Kidney (tissue), 14 donors: ENCODE results near the gene TCP10L. TPM values are rescaled to one million over a fixed set of nuclear protein-coding genes. Genes with fewer than 3 reads are reported as not detected.

Experiments
- DNase-seq, 5 donors: peaks; one replicate each; pipeline ENCODE4 v3.0.0-alpha.2; 2013 to 2020
- FAIRE-seq: peaks from 2 replicates; lab custom pipeline; 2012; peaks lifted over from hg19 to GRCh38; lab: Jason Lieb, UNC
- H3K27ac ChIP-seq, 2 donors: one replicate each; pipeline ENCODE4 v1.7.0; 2013; ENCODE audit warnings: low read depth in 2 of 2, low read length in 2 of 2, inconsistent platforms in 1 of 2
- H3K27me3 ChIP-seq: one replicate; pipeline ENCODE4 v1.7.1; 2013; ENCODE audit warnings: low read length, inconsistent platforms; ENCODE audit not compliant: control insufficient read depth, insufficient read depth
- H3K36me3 ChIP-seq, 3 donors: one replicate each; pipeline versions ENCODE4 v1.7.0 to v1.7.1; 2013; ENCODE audit warnings: low read length in 3 of 3, control low read depth in 1 of 3, inconsistent platforms in 1 of 3; ENCODE audit not compliant: insufficient read depth in 3 of 3, control insufficient read depth in 2 of 3
- H3K4me1 ChIP-seq, 3 donors: one replicate each; pipeline versions ENCODE4 v1.7.0 to v1.7.1; 2013; ENCODE audit warnings: low read length in 3 of 3, inconsistent platforms in 1 of 3, low read depth in 1 of 3; ENCODE audit not compliant: control insufficient read depth in 2 of 3, insufficient read depth in 2 of 3
- H3K4me3 ChIP-seq, 3 donors: one replicate each; pipeline versions ENCODE4 v1.7.0 to v1.8.1; 2013; ENCODE audit warnings: low read length in 3 of 3, control low read depth in 1 of 3, inconsistent platforms in 1 of 3
- H3K9ac ChIP-seq, 3 donors: one replicate each; pipeline versions ENCODE4 v1.7.0 to v1.7.1; 2013; ENCODE audit warnings: low read length in 3 of 3, control low read depth in 1 of 3, inconsistent platforms in 1 of 3
- H3K9me3 ChIP-seq, 3 donors: one replicate each; pipeline versions ENCODE4 v1.7.0 to v1.7.1; 2013; ENCODE audit warnings: low read length in 3 of 3, control low read depth in 1 of 3, inconsistent platforms in 1 of 3; ENCODE audit not compliant: control insufficient read depth in 2 of 3, insufficient read depth in 1 of 3
- intact Hi-C: fragments of 100-400 bp; cut with DNase I; formaldehyde crosslinking; loops from one replicate; pipeline ENCODE4 v1.11.1; 2022
- polyA plus RNA-seq: library from polyadenylated mRNA; stranded (reverse); fragments of 350-450 nt; fragmentation: Illumina TruSeq; extraction: RNeasy Lipid Tissue Mini Kit (QIAGEN cat#74804); gene quantifications from one replicate; pipeline ENCODE4 v1.2.3, GENCODE V29; 2014; ENCODE audit warnings: low read depth, low replicate concordance; ENCODE audit not compliant: insufficient read depth
- total RNA-seq: library from RNA; stranded (reverse); fragmentation: NEBNext Ultra II Directional; extraction: Animal tissue kit (Norgen Biotek cat#: 25700); gene quantifications from one replicate; pipeline ENCODE4 v1.2.1, GENCODE V29; 2021
- TF ChIP-seq, protein P1 (sequence below): IDR thresholded peaks from 3 replicates; pipeline ENCODE4 v1.5.1; 2012; ENCODE audit warnings: mild to moderate bottlenecking, moderate library complexity, borderline replicate concordance; ENCODE audit not compliant: insufficient read depth; ENCODE audit errors: extremely low read depth
- donor health status: control.
- donor health status: control.
- donor health status: control.
- donor health status: control.
- donor health status: control.
- donor health status: DM: yes; HTN: yes; CAD: no.
- donor health status: Normal renal cell carcinoma (clear cell type).

TCP10L gene
- total and polyA plus RNA-seq, 2 donors from 2014 or later = 2.2 to 5.2 TPM

DNA sequence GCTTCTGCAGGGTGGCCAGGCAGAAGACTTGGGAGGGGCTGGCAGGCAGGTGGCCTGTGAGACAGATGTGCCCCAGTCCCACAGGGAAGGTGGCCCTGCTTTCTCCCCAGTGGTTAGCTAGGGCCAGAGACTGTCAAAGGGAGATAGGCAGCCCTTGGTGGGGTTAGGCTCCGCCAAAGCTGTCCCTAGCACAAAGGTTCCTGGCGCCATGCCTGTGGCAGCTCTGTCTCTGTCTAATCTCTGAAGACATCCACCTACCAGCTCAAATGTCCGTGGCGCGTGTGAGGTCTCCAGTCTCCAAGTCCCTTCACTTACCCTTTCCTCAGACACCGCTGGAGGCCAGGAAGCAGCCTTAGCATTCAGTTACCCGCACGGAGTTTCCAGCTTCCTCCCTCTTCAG is 17.7 kb downstream of the TCP10L start:
- Histone ChIP-seq H3K4me3 (no peak overlapping the region), H3K27ac (no peak overlapping the region), H3K27me3 (no peaks in the 10 kb centered on the region), H3K4me1 (peaks cover 0 to 5% (median 0%) of the 10 kb centered on the region in 3 donors), H3K36me3 (no peaks in the 10 kb centered on the region), H3K9ac (no peak overlapping the region), H3K9me3 (peaks cover 0 to 6% (median 0%) of the 10 kb centered on the region in 3 donors)
- intact Hi-C loops = no loop called here
- TF ChIP-seq, protein P1, sequence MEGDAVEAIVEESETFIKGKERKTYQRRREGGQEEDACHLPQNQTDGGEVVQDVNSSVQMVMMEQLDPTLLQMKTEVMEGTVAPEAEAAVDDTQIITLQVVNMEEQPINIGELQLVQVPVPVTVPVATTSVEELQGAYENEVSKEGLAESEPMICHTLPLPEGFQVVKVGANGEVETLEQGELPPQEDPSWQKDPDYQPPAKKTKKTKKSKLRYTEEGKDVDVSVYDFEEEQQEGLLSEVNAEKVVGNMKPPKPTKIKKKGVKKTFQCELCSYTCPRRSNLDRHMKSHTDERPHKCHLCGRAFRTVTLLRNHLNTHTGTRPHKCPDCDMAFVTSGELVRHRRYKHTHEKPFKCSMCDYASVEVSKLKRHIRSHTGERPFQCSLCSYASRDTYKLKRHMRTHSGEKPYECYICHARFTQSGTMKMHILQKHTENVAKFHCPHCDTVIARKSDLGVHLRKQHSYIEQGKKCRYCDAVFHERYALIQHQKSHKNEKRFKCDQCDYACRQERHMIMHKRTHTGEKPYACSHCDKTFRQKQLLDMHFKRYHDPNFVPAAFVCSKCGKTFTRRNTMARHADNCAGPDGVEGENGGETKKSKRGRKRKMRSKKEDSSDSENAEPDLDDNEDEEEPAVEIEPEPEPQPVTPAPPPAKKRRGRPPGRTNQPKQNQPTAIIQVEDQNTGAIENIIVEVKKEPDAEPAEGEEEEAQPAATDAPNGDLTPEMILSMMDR = no peak
- FAIRE-seq (no peak), DNase-seq (no peak)

- H3K27me3 ChIP-seq = no peaks in the 10 kb centered on the region
- peaks cover 0 to 5% (median 0%) of the 10 kb centered on the region in 3 donors for H3K4me1 ChIP-seq
- FAIRE-seq = no peak
- H3K4me3 ChIP-seq = no peak overlapping the region
- no peaks in the 10 kb centered on the region for H3K36me3 ChIP-seq
- H3K9ac ChIP-seq = no peak overlapping the region
- TF ChIP-seq, protein P1 = no peak
- intact Hi-C loops = no loop called here
- DNase-seq = no peak
- peaks cover 0 to 6% (median 0%) of the 10 kb centered on the region in 3 donors for H3K9me3 ChIP-seq
- H3K27ac ChIP-seq = no peak overlapping the region
Observed at GRCh38 chr21:32566741-32567389, 18.5 kb downstream of the TCP10L start.

DNA sequence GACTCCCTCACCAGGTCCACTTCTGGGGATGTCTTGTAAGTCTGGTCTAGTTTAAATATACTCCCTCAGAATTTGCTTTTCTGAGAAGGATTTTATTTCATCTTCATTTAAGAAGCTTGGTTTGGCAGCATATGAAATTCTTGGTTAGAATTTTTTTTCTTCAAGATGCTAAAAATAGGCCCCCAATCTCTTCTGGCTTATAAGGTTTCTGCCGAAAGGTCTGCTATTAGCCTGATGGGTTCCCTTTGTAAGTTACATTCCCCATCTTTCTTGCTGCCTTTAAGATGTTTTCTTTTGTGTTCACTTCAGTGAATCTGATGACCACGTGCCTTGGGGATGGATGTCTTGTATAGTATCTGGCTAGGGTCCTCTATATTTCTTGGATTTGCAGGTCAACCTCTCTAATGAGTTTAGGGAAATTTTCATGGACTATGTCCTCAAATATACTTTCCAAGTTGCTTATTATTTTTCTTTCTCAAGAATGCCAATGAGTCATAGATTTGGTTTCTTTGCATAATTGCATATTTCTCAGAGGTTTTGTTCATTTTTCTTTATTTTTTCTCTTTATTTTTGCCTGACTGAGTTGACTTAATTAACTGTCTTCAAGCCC is 19.4 kb downstream of the TCP10L start:
- H3K27me3 ChIP-seq = no peaks in the 10 kb centered on the region
- intact Hi-C loops = no loop called here

More for the DNA sequence above, 19.4 kb downstream of the TCP10L start:
- TF ChIP-seq, protein P1 = no peak
- no peaks in the 10 kb centered on the region for H3K36me3 ChIP-seq
- peaks cover 0 to 6% (median 0%) of the 10 kb centered on the region in 3 donors for H3K9me3 ChIP-seq
- H3K27ac ChIP-seq = no peak overlapping the region
- FAIRE-seq = no peak
- H3K4me3 ChIP-seq = no peak overlapping the region
- H3K4me1 ChIP-seq = peaks cover 0 to 5% (median 0%) of the 10 kb centered on the region in 3 donors
- no peak for DNase-seq
- H3K9ac ChIP-seq = no peak overlapping the region
